HG02678 (cell line): ENCODE data around the gene ABCG1.

Experiments used
- ATAC-seq: cut with Tn5 transposase; IDR thresholded peaks from one replicate; pipeline ENCODE4 v1.9.1; 2021; ENCODE audit warnings: mild to moderate bottlenecking, moderate library complexity; ENCODE audit not compliant: unreplicated experiment

ABCG1 gene

DNA sequence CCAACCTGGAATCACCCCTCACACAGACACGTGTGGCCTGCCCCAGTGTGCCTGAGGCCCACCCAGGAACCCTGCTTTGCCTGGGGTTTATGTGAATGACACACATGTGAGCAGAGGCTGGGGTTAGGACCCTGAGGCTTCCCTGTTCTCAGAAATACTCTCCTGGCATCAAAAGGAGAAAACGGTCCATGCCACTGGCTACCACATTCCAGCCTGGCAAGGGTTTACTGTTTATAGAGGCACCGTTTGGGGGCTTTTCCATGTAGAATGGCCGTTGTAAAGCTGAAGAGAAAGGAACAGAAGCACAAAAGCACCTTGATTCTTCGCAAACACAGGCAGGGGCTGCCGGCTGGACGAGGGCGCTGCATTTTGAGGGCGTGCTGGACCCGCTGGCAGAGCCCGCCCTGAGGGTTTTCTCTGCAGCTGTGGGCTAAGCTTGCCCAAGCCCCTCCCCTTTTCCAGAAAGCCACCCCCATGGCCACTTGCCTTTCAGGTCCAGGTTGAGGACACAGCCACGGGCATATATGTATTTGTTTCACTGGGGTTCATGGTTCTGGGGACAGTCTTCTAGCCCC is 83.2 kb downstream of the ABCG1 start:
- no peak for ATAC-seq

DNA sequence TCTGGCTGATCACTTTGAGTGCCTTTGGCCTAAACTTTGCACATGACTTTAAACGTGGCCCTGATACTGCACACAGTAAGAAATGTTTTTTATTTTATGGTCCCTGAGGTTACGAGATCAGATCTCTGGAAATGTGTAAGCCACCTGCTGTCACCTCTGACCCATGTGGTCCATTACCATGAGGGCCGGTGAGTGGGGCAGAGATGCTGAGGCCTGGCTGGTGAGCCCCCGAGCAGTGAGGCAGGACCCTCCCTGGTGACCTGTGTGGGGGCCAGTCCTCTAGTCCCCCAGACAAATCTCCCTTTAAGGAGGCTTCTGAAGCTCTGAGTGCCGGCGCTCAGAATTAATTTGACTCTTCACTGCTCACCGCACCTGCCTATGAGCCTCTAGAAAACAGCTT is 83.9 kb downstream of the ABCG1 start:
- ATAC-seq = no peak

DNA sequence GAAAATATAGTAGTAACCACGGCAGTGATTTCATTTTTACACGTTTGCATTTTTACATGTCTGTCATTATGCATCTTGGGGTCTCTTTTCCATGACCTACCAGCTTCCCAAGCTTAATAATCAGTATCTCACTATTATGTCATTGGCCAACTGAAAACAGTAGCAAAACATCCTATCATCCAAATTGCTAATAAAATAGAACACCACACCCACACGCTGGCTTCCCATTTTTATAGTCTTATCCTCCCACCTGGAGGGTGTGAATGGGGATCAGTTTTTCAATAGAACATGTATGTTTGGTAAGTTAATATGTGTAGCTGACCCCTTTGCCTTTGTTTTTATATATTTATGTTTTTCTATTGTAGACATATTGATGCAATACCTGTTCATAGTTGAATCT is 84.5 kb downstream of the ABCG1 start:
- ATAC-seq = no peak

DNA sequence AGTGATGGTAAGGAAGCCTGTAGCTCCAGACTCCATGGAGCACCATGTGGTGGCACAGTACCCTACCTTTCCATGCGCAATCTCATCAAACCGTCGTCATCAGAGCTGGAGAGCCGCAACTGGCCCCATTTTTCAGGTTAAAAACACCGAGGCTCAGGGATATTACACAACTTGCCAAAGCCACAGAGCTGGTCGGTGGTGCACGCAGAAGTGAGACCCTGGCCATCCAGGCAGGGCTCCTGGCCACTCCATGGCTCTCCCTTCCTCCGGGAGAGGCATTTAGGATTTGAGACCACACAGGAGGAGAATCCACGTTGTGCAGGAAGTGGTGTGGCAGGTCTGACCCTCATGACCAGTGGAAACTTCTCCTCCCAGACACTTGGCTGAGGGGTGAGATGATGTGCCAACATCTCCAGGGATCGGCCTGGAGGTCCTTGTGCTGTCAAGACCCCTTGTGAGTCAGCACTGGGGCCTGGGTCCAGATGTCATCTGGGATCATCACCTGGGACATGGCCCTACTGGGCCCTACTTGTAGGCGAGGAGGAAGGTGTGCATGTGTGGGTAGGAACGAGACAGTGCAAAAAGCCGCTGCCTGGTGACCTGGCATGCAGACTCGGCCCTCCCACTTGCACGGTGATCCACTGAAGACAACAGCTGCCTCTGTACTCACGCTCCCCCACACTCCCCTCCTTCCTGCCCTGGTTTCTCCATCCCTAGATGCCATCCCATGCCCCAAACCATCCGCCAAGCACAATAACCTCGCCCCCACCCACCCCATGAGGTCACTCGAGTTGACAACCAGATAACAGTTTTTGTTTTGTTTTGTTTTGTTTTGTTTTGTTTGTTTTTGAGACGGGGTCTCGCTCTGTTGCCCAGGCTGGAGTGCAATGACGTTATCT is 85.9 kb downstream of the ABCG1 start:
- no peak for ATAC-seq

- ATAC-seq = no peak
These were observed 86.8 kb downstream of the ABCG1 start for GRCh38 chr21:42305707-42306147.

GRCh38 chr21:42306366-42307035 is 87.6 kb downstream of the ABCG1 start:
- ATAC-seq = no peak

DNA sequence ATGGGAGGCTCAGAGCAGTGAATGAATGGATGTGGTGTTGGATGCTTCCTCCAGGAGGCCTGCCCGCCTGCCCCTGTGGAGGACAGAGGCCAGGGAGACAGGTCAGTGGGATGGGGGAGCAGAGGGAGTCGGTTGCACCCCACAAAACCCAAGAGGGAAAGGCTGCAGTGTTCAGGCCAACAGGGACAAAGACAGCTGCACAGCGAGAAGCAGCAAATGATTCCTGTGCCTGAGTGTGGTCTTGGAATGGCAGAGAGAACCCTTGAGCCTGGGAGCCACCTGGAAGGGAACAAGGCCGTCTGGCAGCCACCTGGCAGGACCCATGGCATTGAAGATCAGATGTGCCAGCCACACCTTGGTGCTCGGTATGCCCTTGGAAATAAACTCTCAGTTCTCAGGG is 88.2 kb downstream of the ABCG1 start:
- no peak for ATAC-seq

GRCh38 chr21:42308161-42308913 is 89.4 kb downstream of the ABCG1 start:
- no peak for ATAC-seq

GRCh38 chr21:42308914-42309752 is 90.2 kb downstream of the ABCG1 start:
- ATAC-seq = no peak

- ATAC-seq = no peak
These were observed 90.8 kb downstream of the ABCG1 start for GRCh38 chr21:42309753-42310213.

GRCh38 chr21:42310411-42311001 is 91.6 kb downstream of the ABCG1 start:
- ATAC-seq = no peak

DNA sequence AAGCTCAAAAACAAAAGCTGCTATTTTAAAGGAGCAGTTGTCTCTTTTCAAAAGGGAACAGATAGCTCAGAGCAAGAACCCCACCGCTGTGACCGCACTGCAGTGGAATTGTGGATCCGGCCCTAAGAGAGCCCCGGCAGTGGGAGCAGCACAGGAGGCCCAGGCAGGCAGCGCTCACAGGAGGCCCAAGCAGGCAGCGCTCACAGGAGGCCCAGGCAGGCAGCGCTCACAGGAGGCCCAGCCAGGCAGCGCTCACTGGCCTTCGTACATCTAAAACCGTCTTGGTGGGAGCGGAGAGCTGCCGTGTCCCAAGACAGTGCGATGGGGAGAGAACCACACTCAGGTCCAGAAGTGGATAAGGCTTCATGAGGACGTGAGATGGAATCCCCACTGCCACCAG is 92.2 kb downstream of the ABCG1 start:
- ATAC-seq = no peak

- no peak for ATAC-seq
These were observed 93.1 kb downstream of the ABCG1 start for GRCh38 chr21:42311816-42312625.

DNA sequence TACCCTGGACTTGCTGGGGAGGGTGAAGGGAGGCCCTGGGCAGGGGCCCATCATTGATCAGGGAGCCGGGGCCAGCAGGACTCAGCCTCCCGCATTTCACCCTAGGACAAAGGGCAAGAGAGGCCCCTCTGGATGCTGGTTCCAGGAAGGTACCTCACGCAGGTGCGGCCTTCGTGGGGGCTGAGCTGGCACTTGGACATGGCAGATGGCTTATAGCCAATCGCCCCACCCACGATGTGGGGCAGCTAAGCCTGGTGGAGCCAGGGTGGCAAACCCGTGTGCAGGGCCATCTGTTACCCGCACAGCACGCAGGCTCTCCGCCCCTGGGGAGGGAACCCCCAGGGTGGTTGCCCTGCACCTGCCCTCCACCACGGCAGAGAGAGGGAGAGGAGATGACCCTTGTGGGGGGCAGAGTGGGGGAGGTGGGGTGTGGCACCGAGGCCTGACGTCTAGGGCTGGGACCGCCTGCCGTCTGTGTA is 93.7 kb downstream of the ABCG1 start:
- ATAC-seq = no peak

DNA sequence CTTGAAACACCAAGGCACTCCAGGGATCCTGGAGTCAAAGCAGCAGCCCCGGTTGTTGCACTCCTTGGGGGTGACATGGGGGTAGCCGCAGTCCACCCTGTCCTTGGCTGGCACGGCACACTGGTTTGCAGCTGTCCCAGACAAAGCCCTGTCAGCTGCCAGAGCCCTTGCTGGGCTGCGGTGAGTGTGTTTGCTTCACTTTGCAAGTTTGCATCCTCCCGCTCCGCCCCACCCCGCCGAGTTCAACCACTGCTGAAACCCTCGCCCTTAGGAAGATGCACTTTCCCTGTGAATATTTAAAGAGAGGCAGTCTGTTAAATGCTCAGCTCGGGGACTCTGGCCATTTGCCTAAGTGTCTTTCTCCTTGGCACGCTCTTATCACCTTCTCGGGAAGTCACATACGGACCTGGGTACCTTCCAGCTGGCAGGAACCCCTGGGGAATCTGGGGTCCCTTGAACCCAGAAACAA is 94.6 kb downstream of the ABCG1 start:
- no peak for ATAC-seq

GRCh38 chr21:42314616-42315295 is 95.8 kb downstream of the ABCG1 start:
- no peak for ATAC-seq

- ATAC-seq = no peak
These were observed 96.5 kb downstream of the ABCG1 start, which contains the start of gene TFF3 for GRCh38 chr21:42315296-42315891. TFF3 (minus strand) TSS chr21:42315409; CDS start chr21:42315374, 35 bp downstream.

DNA sequence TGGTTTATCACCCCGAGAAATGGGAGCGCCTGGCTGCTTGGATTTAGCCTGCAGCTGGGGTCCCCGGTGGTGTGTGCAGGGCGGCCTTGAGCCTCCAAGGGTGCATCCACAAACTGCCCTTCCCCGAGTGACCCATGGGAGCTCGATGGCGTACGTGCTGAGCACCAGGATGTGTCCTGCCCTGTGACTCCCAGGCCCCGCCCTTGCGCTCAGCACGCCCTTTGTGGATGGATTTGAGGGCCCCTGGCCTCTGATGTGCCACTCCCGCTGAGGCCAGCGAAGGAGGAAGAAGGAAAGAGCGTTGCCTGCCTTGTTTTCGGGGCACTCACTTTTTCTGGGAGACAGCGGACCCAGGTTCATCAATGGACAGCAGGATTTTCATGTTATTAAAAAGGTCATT is 98.0 kb downstream of the ABCG1 start:
- no peak for ATAC-seq
